Measurements from ENCODE around the gene RBL2. TPM values are rescaled to one million over a fixed set of nuclear protein-coding genes. Genes with fewer than 3 reads are reported as not detected.
"Not testable (repeated sequence)": the region's sequence is repeated elsewhere in the genome, so short reads cannot be mapped to it uniquely, and the experiment has no call there.

Gene RBL2
- total RNA-seq, 2 donors from 2014 or later, result 109 to 117 TPM

- WGBS, result 97% methylated on average over 18 of the region's 18 CpGs
- Histone ChIP-seq H3K4me1 (replicated peaks) (no peaks in the 10 kb centered on the region), H3K27me3 (replicated peaks; ENCODE audit: insufficient read depth) (no peaks in the 10 kb centered on the region), H3K4me3 (no peak overlapping the region), H3K36me3 (no peaks in the 10 kb centered on the region), H3K27ac (no peak overlapping the region), H3K9me3 (no peaks in the 10 kb centered on the region)
- DNase-seq (ENCODE audit: low spot score), result no peak
- intact Hi-C loops (cut with DNase I), result no loop called here
- TF ChIP-seq POLR2AphosphoS5 (IDR thresholded peaks at IDR 0.05) (no peak), CTCF (IDR thresholded peaks at IDR 0.05) (no peak), POLR2A (IDR thresholded peaks at IDR 0.05) (no peak)
These were observed 20.4 kb upstream of the RBL2 start for GRCh38 chr16:53413864-53414263.

DNA sequence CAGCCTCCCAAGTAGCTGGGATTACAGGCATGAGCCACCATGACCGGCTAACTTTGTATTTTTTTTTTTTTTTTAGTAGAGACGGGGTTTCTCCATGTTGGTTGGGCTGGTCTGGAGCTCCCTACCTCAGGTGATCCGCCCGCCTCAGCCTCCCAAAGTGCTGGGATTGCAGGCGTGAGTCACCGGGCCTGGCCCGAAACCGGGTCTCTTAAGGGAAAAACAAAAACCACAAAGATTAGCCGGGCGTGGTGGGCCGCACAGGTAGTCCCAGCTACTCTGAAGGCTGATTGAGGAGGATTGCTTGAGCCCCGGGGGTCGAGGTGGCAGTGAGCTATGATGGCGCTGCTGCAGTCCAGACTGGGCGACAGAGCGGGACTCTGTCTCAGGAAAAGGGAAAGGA lies 19.9 kb upstream of the RBL2 start:
- WGBS, result 94% methylated on average over 16 of the region's 16 CpGs

DNA sequence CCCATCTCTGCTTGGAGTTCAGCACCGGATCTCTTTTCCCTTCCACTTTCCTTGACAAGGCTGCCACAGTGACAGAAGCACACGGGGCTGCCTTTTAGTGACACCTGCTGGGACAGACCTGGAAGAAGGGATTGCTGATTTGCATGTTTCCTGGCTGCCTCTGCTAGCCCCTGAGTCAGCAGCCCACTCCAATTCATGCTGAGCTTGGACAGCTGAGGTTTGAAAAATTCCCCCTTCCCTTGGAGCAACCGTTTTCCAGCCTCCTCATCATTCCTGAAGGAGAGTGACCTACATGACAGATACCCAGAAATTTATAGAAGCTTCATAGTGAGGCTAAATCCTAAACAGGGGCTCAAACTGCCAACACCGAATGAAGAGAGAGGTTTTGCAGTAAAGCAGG lies 18.8 kb upstream of the RBL2 start:
- intact Hi-C loops (cut with DNase I), result no loop called here
- TF ChIP-seq POLR2A (IDR thresholded peaks at IDR 0.05) (no peak), POLR2AphosphoS5 (IDR thresholded peaks at IDR 0.05) (no peak), CTCF (IDR thresholded peaks at IDR 0.05) (no peak)

More for the DNA sequence above, 19.9 kb upstream of the RBL2 start:
- intact Hi-C loops (cut with DNase I), result no loop called here
- Histone ChIP-seq H3K27me3 (replicated peaks; ENCODE audit: insufficient read depth) (no peaks in the 10 kb centered on the region), H3K4me3 (no peak overlapping the region), H3K27ac (no peak overlapping the region), H3K36me3 (no peaks in the 10 kb centered on the region), H3K4me1 (replicated peaks) (no peaks in the 10 kb centered on the region), H3K9me3 (no peaks in the 10 kb centered on the region)
- DNase-seq (ENCODE audit: low spot score), result no peak
- TF ChIP-seq POLR2A (IDR thresholded peaks at IDR 0.05), result no peak
- no peak for TF ChIP-seq CTCF (IDR thresholded peaks at IDR 0.05)
- no peak for TF ChIP-seq POLR2AphosphoS5 (IDR thresholded peaks at IDR 0.05)

GRCh38 chr16:53417011-53417410 lies 17.3 kb upstream of the RBL2 start:
- Histone ChIP-seq H3K4me1 (replicated peaks) (no peaks in the 10 kb centered on the region), H3K27ac (no peak overlapping the region), H3K4me3 (no peak overlapping the region), H3K9me3 (no peaks in the 10 kb centered on the region), H3K27me3 (replicated peaks; ENCODE audit: insufficient read depth) (no peaks in the 10 kb centered on the region), H3K36me3 (no peaks in the 10 kb centered on the region)
- no peak for TF ChIP-seq POLR2AphosphoS5 (IDR thresholded peaks at IDR 0.05)
- DNase-seq (ENCODE audit: low spot score), result no peak
- intact Hi-C loops (cut with DNase I), result no loop called here
- 81% methylated on average over 4 of the region's 4 CpGs for WGBS

More for the DNA sequence above, 18.8 kb upstream of the RBL2 start:
- H3K36me3 ChIP-seq, result no peaks in the 10 kb centered on the region
- no peak for DNase-seq (ENCODE audit: low spot score)
- H3K4me3 ChIP-seq, result no peak overlapping the region
- no peaks in the 10 kb centered on the region for H3K27me3 ChIP-seq (replicated peaks; ENCODE audit: insufficient read depth)
- no peaks in the 10 kb centered on the region for H3K9me3 ChIP-seq
- H3K4me1 ChIP-seq (replicated peaks), result no peaks in the 10 kb centered on the region
- no peak overlapping the region for H3K27ac ChIP-seq
- 4% methylated on average over 4 of the region's 4 CpGs for WGBS

DNA sequence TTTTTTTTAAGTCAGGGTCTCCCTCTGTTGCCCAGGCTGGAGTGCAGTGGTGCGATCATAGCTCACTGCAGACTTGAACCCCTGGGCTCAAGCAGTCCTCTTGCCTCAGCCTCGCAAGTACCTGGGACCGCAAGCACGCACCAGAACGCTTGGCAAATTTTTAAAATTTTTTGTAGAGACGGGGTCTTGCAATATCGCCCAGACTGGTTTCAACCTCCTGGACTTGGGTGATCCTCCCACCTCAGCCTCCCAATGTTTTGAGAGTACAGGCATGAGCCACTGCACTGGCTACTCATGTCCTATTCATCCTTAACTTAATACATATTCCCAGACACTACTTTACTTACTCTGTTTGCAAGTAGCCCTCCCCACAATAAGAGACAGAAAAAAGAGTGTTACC lies 16.3 kb upstream of the RBL2 start:
- no peaks in the 10 kb centered on the region for H3K4me1 ChIP-seq (replicated peaks)
- TF ChIP-seq POLR2A (IDR thresholded peaks at IDR 0.05) (no peak), CTCF (IDR thresholded peaks at IDR 0.05) (no peak), POLR2AphosphoS5 (IDR thresholded peaks at IDR 0.05) (no peak)
- 94% methylated on average over 7 of the region's 7 CpGs for WGBS
- no peaks in the 10 kb centered on the region for H3K36me3 ChIP-seq
- intact Hi-C loops (cut with DNase I), result no loop called here
- H3K9me3 ChIP-seq, result no peaks in the 10 kb centered on the region
- H3K4me3 ChIP-seq, result no peak overlapping the region
- no peak for DNase-seq (ENCODE audit: low spot score)
- no peaks in the 10 kb centered on the region for H3K27me3 ChIP-seq (replicated peaks; ENCODE audit: insufficient read depth)
- no peak overlapping the region for H3K27ac ChIP-seq

- H3K27me3 ChIP-seq (replicated peaks; ENCODE audit: insufficient read depth); H3K9me3 ChIP-seq; H3K4me3 ChIP-seq; H3K27ac ChIP-seq; H3K36me3 ChIP-seq; intact Hi-C loops (cut with DNase I); H3K4me1 ChIP-seq (replicated peaks); DNase-seq (ENCODE audit: low spot score): not testable (repeated sequence)
- 48% methylated on average over 2 of the region's 2 CpGs for WGBS
These were observed 14.9 kb upstream of the RBL2 start for GRCh38 chr16:53419383-53419709.
